NCI-H2029 treated with DMSO at 0.1 percent for 48 hours (cell line): ENCODE measurements around the gene MPL.

ENCODE experiments used
- DNase-seq: peaks from one replicate; lab custom pipeline; 2025; lab: John Stamatoyannopoulos, UW

Gene MPL

DNA sequence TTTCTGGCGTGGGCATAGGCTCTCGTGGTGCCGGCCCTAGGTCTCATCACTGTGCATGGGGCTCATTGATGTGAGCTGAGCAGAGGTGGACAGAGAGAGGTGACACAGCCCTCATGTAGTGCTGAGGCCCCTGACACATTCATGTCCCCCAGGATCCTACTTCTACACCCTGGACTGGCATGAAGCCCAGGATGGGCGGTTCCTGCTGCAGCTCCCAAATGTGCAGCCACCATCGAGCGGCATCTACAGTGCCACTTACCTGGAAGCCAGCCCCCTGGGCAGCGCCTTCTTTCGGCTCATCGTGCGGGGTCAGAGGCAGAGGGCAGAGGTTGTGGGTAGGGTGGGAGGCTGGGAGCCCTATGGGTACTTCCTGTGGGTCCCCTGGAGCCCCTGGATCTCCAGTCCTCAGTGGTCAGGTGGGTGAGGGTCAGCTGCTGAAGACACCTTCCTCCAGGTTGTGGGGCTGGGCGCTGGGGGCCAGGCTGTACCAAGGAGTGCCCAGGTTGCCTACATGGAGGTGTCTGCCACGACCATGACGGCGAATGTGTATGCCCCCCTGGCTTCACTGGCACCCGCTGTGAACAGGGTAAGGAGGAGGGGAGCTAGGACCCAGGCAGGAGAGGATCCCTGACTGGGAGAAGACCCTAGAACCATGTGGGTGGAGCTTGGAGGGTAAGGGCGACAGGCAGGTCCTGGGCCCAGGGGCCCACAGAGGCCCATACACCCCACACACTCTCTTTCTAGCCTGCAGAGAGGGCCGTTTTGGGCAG is 30.7 kb upstream of the MPL start:
- DNase-seq: no peak

- no peak for DNase-seq
Measured at GRCh38 chr1:43307458-43308158, 30.0 kb upstream of the MPL start.

- DNase-seq: no peak
Measured at GRCh38 chr1:43308635-43309404, 28.8 kb upstream of the MPL start.

DNA sequence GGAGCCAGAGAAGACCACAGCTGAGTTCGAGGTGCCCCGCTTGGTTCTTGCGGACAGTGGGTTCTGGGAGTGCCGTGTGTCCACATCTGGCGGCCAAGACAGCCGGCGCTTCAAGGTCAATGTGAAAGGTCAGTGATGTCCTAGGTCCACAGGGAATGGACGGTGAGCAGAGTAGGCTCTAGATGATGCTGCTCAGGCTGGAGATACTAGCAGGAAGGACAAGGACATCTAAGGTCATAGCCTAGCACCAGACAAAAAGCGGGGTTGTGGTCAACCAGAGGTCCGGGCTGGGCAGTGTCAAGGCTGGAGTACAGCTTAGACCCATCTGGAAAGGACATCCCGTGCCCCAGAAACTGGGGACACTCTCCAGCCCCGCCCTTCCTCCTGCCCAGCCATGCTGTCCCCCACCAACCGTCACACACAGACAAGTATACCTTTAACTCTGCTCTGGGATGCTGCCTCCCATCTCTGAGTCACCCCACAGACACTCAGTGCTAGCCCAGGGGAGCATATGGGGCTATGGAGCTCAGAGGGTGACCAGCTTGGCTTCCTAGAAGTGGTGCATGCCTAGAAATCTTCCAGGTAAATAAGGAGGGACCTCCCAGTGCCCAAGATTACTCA is 28.1 kb upstream of the MPL start:
- DNase-seq: no peak

DNA sequence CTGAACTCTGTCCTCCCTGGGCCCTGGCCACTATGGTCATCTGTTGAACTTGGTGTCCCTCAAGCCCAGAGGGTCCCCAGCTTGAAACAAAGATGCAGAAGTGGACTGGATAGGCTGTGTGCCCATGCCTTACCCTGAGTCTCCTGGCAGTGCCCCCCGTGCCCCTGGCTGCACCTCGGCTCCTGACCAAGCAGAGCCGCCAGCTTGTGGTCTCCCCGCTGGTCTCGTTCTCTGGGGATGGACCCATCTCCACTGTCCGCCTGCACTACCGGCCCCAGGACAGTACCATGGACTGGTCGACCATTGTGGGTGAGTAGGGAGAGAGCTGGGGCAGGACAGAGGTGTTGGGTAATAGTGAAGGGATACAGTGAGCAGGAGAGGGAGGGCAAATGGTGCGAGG is 26.1 kb upstream of the MPL start:
- no peak for DNase-seq

DNA sequence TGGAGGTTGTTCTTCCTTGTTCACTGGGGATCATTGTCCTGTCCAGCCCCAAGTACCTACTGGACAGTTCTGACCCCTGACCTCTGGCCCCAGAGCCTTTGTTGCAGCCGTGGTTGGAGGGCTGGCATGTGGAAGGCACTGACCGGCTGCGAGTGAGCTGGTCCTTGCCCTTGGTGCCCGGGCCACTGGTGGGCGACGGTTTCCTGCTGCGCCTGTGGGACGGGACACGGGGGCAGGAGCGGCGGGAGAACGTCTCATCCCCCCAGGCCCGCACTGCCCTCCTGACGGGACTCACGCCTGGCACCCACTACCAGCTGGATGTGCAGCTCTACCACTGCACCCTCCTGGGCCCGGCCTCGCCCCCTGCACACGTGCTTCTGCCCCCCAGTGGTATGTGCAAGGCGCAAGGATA is 25.4 kb upstream of the MPL start:
- no peak for DNase-seq

- no peak for DNase-seq
Measured at GRCh38 chr1:43312663-43313515, 24.7 kb upstream of the MPL start.

GRCh38 chr1:43313771-43314170 is 23.8 kb upstream of the MPL start:
- no peak for DNase-seq

DNA sequence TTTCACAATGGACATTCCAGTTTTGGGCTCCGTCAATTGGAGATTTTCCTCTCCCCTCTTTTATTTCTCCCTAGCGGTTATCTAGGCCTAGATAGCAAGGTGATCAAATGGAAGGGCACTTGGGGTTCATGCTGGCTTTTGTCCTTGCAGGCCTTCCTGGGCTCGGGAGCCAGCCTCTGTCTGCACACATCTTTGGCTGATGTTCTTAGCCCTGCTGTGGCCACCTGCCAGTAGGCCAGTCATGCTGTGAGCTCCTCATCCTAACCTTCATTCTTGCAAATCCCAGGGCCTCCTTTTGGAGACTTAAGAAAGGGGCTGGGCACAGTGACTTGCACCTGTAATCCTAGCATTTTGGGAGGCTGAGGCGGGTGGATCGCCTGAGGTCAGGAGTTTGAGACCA is 23.4 kb upstream of the MPL start:
- no peak for DNase-seq

GRCh38 chr1:43315481-43315880 is 22.1 kb upstream of the MPL start:
- no peak for DNase-seq

- no peak for DNase-seq
Measured at GRCh38 chr1:43315963-43316737, 21.5 kb upstream of the MPL start.

DNA sequence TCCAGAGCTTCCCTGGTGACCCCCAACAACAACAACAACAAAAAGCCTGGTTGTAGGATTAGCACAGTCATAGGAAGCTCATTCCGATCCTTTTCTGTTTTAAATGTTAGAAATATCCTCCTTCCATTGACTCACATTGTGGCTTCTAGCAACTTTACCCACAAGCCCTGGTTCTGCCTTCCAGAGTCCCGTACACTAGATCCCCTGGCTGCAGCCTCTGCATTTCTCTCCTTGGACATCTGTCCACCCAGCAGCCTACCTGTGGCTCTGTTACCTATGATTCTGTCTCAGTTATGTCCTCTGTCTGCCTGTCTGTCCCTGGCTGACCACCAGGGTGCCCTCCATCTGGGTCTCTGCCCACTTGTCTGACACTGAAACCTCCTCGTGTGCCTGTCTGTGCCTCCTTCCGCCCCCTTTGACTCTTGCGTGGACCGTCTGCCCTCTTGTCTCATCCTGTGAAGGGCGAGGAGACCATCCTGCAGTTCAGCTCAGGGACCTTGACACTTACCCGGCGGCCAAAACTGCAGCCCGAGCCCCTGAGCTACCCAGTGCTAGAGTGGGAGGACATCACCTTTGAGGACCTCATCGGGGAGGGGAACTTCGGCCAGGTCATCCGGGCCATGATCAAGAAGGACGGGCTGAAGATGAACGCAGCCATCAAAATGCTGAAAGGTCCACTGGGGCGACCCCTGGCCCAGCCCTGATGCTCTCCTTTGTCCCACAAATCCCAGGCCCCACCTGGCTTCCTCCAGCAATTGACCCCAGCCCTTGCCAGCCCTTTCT is 20.7 kb upstream of the MPL start:
- no peak for DNase-seq

DNA sequence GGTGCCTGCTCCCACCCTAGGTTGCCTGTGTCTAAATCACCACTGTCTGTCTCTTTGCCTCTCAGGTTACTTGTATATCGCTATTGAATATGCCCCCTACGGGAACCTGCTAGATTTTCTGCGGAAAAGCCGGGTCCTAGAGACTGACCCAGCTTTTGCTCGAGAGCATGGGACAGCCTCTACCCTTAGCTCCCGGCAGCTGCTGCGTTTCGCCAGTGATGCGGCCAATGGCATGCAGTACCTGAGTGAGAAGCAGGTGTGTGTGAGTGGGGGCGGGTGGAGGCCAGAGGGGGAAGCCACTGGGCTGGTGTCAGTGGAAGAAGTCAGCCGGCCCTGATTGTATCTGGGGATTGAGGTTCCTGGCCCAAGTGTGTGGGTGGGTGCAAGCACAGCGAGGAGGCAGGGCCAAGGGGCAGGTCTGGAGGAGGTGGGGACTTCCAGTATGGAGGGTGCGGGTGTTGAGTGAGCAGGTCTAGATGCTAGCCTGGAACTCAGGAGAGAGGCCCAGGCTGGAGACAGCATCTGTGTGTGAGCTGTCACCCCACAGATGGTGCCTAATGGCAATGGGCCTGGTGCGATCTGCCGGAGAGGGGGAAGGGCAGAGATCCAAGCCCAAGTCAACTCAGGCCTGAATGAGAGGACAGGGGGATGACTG is 19.7 kb upstream of the MPL start:
- no peak for DNase-seq

DNA sequence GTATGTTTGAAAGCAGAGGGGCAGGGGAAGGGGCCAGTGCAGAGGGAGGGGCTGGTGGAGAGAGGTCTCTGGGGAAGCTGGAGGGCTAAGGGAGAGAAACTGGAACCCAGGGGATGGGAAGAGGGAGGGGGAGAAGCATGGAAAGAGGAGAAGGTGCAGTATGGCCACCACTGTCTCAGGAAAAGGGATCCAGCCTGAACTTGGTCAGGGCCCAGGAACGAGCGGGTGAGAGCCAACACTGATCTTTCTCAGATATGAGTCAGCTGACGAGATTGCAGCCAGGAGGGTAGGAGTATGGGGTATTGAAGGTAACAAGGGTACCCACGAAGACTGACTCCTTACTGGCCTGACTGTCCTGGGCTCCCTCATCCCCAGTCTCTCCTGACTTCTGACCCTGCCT is 18.8 kb upstream of the MPL start:
- DNase-seq: no peak

DNA sequence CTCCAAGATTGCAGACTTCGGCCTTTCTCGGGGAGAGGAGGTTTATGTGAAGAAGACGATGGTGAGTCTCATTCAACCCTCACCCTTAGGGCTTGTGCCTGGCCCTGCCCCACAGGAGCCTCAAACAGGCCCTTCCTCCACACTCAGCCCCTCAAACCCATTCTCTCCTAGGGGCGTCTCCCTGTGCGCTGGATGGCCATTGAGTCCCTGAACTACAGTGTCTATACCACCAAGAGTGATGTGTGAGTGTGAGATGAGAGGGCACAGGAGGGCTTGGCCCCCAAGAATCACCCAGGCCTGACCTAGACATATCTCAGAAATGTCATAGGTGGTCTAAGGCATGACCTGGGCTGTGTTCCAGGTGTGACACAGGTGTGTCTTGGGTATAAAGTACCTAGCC is 18.3 kb upstream of the MPL start:
- DNase-seq: no peak

DNA sequence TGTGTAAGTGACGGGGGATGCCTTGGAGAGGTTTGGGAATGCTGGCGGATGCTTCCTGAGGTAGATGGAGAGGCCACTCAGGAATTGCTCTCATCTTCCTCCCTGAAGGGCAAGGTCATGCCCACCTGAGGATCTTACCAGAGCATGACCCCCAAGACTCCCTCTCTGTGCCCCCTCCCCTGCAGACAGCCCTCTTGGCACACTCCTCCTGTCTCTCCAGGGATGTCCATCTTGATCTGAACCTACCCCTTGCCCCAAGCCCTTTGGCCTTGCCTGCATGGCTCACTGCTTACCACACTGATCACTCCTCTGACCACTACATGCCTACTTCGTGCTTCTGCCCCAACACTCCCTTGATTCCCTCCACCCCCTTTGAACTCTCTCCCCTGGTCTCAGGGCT is 17.9 kb upstream of the MPL start:
- DNase-seq: no peak

DNA sequence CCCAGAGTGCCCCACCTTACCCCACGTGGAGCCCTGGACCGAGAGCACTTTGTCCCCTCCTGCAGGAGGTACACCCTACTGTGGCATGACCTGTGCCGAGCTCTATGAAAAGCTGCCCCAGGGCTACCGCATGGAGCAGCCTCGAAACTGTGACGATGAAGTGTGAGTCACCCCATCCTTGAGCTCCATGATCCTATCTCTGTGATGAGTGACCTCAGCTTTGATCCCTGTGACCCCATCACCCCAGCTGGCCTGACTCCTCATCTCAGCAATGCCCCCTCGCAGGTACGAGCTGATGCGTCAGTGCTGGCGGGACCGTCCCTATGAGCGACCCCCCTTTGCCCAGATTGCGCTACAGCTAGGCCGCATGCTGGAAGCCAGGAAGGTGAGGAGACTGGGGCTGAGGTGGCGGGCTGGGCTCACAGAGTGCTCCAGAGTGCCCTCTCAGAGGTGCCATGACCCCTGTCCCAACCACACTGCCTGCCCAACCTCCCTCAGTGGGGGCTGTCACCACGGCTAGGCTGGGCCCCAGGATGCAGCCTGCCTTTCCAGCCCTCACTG is 16.2 kb upstream of the MPL start:
- DNase-seq: no peak

- DNase-seq: no peak
Measured at GRCh38 chr1:43322506-43322905, 15.1 kb upstream of the MPL start.

DNA sequence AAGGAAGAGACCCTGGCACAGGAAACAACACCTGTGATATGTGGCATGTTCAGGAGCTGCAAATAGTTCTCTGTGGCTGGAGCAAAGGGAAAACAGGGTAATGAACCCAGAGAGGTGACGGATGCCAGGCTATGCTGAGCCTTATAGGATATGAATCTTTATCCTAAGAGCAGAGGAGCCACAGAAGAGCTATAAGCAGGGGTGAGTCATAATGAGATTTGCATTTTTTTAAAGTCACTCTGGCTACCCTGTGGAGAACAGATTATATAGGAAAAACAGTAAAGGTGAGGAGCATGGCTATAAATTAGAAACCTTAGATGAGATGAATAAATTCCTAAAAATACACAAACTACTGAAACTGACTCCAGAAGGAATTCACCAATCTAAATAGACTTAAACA is 12.8 kb upstream of the MPL start:
- no peak for DNase-seq
